Fibroblast of lung (primary cell): Measurements from ENCODE around the gene ETDB. TPM values are rescaled to one million over a fixed set of nuclear protein-coding genes. Genes with fewer than 3 reads are reported as not detected.
A peak's percentile ranks its signal among the peaks of the same experiment; 100 is the strongest.
"Not testable (repeated sequence)": the region's sequence is repeated elsewhere in the genome, so short reads cannot be mapped to it uniquely, and the experiment has no call there.

Experiments
- DNase-seq, 2 donors: peaks; one replicate each; pipeline versions ENCODE4 v3.0.0 to v3.0.0-alpha.2; 2010; ENCODE audit warnings: low read depth in 2 of 2
- H2AFZ ChIP-seq: 2 replicates; pipeline ENCODE4 v1.5.1; 2012; ENCODE audit warnings: low read length, control low read depth, inconsistent platforms
- H3K27ac ChIP-seq: 2 replicates; pipeline ENCODE4 v1.5.1; 2011; ENCODE audit warnings: low read length, control low read depth; ENCODE audit not compliant: insufficient read depth
- H3K27me3 ChIP-seq: 2 replicates; pipeline ENCODE4 v1.5.1; 2011; ENCODE audit warnings: mild to moderate bottlenecking, low read length; ENCODE audit not compliant: control insufficient read depth, insufficient read depth
- H3K36me3 ChIP-seq: 2 replicates; pipeline ENCODE4 v1.5.1; 2011; ENCODE audit warnings: low read length; ENCODE audit not compliant: control insufficient read depth, insufficient read depth
- H3K4me1 ChIP-seq: 2 replicates; pipeline ENCODE4 v1.5.1; 2011; ENCODE audit warnings: low read length; ENCODE audit not compliant: control insufficient read depth, insufficient read depth; ENCODE audit errors: extremely low read depth
- H3K4me2 ChIP-seq: 2 replicates; pipeline ENCODE4 v1.5.1; 2011; ENCODE audit warnings: low read length, control low read depth; ENCODE audit not compliant: insufficient read depth; ENCODE audit errors: extremely low read depth
- H3K4me3 ChIP-seq, 4 experiments: fragments of 200-600 bp in 1 of 4; sonication (generic) in 1 of 4; replicated peaks in 1 of 4; 2 replicates each; pipeline ENCODE4 v1.5.1; 2011 to 2016; ENCODE audit warnings: low read length in 4 of 4, low read depth in 3 of 4, mild to moderate bottlenecking in 3 of 4, control low read depth in 2 of 4, inconsistent platforms in 1 of 4, mixed read lengths in 1 of 4; ENCODE audit not compliant: insufficient read depth in 1 of 4; ENCODE audit errors: control extremely low read depth in 1 of 4
- H3K79me2 ChIP-seq: 2 replicates; pipeline ENCODE4 v1.5.1; 2012; ENCODE audit warnings: mild to moderate bottlenecking, low read length, inconsistent platforms; ENCODE audit not compliant: control insufficient read depth, insufficient read depth
- H3K9ac ChIP-seq: 2 replicates; pipeline ENCODE4 v1.5.1; 2011; ENCODE audit warnings: mild to moderate bottlenecking, low read length, control low read depth; ENCODE audit not compliant: insufficient read depth
- H3K9me3 ChIP-seq: 2 replicates; pipeline ENCODE4 v1.5.1; 2012; ENCODE audit warnings: low read depth, low read length; ENCODE audit not compliant: control insufficient read depth, insufficient read depth
- H4K20me1 ChIP-seq: 2 replicates; pipeline ENCODE4 v1.5.1; 2011; ENCODE audit warnings: low read length; ENCODE audit not compliant: control insufficient read depth, insufficient read depth; ENCODE audit errors: extremely low read depth
- CTCF ChIP-seq, 2 donors: IDR thresholded peaks in 1 of 2; conservative IDR thresholded peaks in 1 of 2; 1 replicate in 1 of 2; 2 replicates in 1 of 2; pipeline ENCODE4 v1.5.1; 2011 to 2012; ENCODE audit warnings: low read length in 2 of 2, control low read depth in 1 of 2, inconsistent platforms in 1 of 2, low read depth in 1 of 2, mild to moderate bottlenecking in 1 of 2
- EZH2 ChIP-seq: IDR thresholded peaks from 2 replicates; pipeline ENCODE4 v1.5.1; 2012; ENCODE audit warnings: low read length, control low read depth, mild to moderate bottlenecking; ENCODE audit errors: missing control alignments
- polyA plus RNA-seq, 2 donors: library from polyadenylated mRNA; depleted of rRNA in 1 of 2; stranded (reverse) in 1 of 2; unstranded in 1 of 2; fragments of >200 nt; gene quantifications; 2 replicates each; pipeline ENCODE4 v1.2.1, GENCODE V29; 2011 to 2012; ENCODE audit warnings: missing spikeins in 1 of 2
- total RNA-seq: library from RNA; depleted of rRNA; stranded (reverse); fragments of >200 nt; gene quantifications from 2 replicates; pipeline ENCODE4 v1.2.1, GENCODE V29; 2014

Gene ETDB
- total and polyA plus RNA-seq, 2 donors (not counting 1 experiment from before 2014, with no cell fraction given), result not detected

- Histone ChIP-seq H3K36me3 (no peaks in the 10 kb centered on the region), H3K4me2 (no peak overlapping the region), H4K20me1 (no peaks in the 10 kb centered on the region), H3K9ac (no peak overlapping the region), H3K27me3 (no peaks in the 10 kb centered on the region), H3K27ac (no peak overlapping the region), H3K79me2 (no peaks in the 10 kb centered on the region), H3K4me3 (no peak overlapping the region), H3K9me3 (no peaks in the 10 kb centered on the region), H2AFZ (no peak overlapping the region), H3K4me1 (no peaks in the 10 kb centered on the region)
- DNase-seq, result no peak
- TF ChIP-seq EZH2, result no peak
- TF ChIP-seq CTCF (conservative IDR thresholded peaks at IDR 0.05 in 1 of 2, IDR thresholded peaks at IDR 0.05 in 1 of 2; ENCODE audit: low read depth in 1 of 2, low read length in 2 of 2), result no peak
Measured at GRCh38 chrX:135109554-135109953, 10.8 kb downstream of the ETDB start.

GRCh38 chrX:135099493-135099783 is 20.9 kb downstream of the ETDB start:
- no peaks in the 10 kb centered on the region for H3K4me1 ChIP-seq
- no peaks in the 10 kb centered on the region for H4K20me1 ChIP-seq
- no peaks in the 10 kb centered on the region for H3K36me3 ChIP-seq
- peak overlapping the region in 1 of 4 experiments; percentile 70 for H3K4me3 ChIP-seq
- H3K4me2 ChIP-seq, result no peak overlapping the region
- no peak for DNase-seq
- no peak overlapping the region for H3K9ac ChIP-seq
- TF ChIP-seq EZH2 (peak; percentile 35), CTCF (conservative IDR thresholded peaks at IDR 0.05 in 1 of 2, IDR thresholded peaks at IDR 0.05 in 1 of 2; ENCODE audit: low read depth in 1 of 2, low read length in 2 of 2) (no peak)
- no peaks in the 10 kb centered on the region for H3K79me2 ChIP-seq
- H3K27ac ChIP-seq, result no peak overlapping the region
- H3K27me3 ChIP-seq, result no peaks in the 10 kb centered on the region
- no peak overlapping the region for H2AFZ ChIP-seq
- H3K9me3 ChIP-seq, result no peaks in the 10 kb centered on the region

- not testable (repeated sequence) for H3K27me3 ChIP-seq, H3K36me3 ChIP-seq, H3K79me2 ChIP-seq, H3K9ac ChIP-seq, H3K4me1 ChIP-seq, H3K4me2 ChIP-seq, H4K20me1 ChIP-seq, H3K9me3 ChIP-seq, DNase-seq, H3K27ac ChIP-seq, H2AFZ ChIP-seq
- H3K4me3 ChIP-seq, result peak overlapping the region in 2 of 4 experiments; percentile 59 to 66
Measured at GRCh38 chrX:135097196-135097744, 23.1 kb downstream of the ETDB start.
